GM21825 (cell line): ENCODE measurements around the gene CRLF1.
"Not testable (repeated sequence)": the region's sequence is repeated elsewhere in the genome, so short reads cannot be mapped to it uniquely, and the experiment has no call there.

Experiments used
- ATAC-seq: cut with Tn5 transposase; IDR thresholded peaks from one replicate; pipeline ENCODE4 v1.9.1; 2021; ENCODE audit warnings: mild to moderate bottlenecking, moderate library complexity; ENCODE audit not compliant: unreplicated experiment

Gene CRLF1

GRCh38 chr19:18593367-18594095 lies 13.1 kb downstream of the CRLF1 start:
- ATAC-seq, result no peak

- not testable (repeated sequence) for ATAC-seq
Measured at GRCh38 chr19:18592732-18593131, 13.9 kb downstream of the CRLF1 start.

- no peak for ATAC-seq
Measured at GRCh38 chr19:18591735-18592385, 14.7 kb downstream of the CRLF1 start.

GRCh38 chr19:18590273-18591272 lies 16.0 kb downstream of the CRLF1 start:
- no peak for ATAC-seq

GRCh38 chr19:18589380-18590272 lies 17.0 kb downstream of the CRLF1 start:
- ATAC-seq, result peak; percentile 28

- peak; percentile 67 for ATAC-seq
Measured at GRCh38 chr19:18588611-18589379, 17.8 kb downstream of the CRLF1 start, which contains the start of gene REX1BD. REX1BD (plus strand) TSS chr19:18588798; CDS start chr19:18588802, 4 bp downstream.

- no peak for ATAC-seq
Measured at GRCh38 chr19:18587962-18588610, 18.5 kb downstream of the CRLF1 start.

- ATAC-seq, result no peak
Measured at GRCh38 chr19:18587561-18587960, 19.0 kb downstream of the CRLF1 start.

- no peak for ATAC-seq
Measured at GRCh38 chr19:18586306-18586705, 20.3 kb downstream of the CRLF1 start.

- ATAC-seq, result no peak
Measured at GRCh38 chr19:18580311-18580710, 26.3 kb downstream of the CRLF1 start.

- ATAC-seq, result no peak
Measured at GRCh38 chr19:18577365-18577914, 29.2 kb downstream of the CRLF1 start.

GRCh38 chr19:18576383-18576782 lies 30.2 kb downstream of the CRLF1 start:
- no peak for ATAC-seq

- ATAC-seq, result no peak
Measured at GRCh38 chr19:18574691-18575291, 31.8 kb downstream of the CRLF1 start.

GRCh38 chr19:18571564-18572344 lies 34.8 kb downstream of the CRLF1 start, which contains the start of gene UBA52:
UBA52 (plus strand) TSS chr19:18571857; CDS start chr19:18573301, 1,444 bp downstream.
- ATAC-seq, result peak; percentile 85

GRCh38 chr19:18568367-18568766 lies 38.2 kb downstream of the CRLF1 start:
- no peak for ATAC-seq

GRCh38 chr19:18566953-18567352 lies 39.6 kb downstream of the CRLF1 start:
- ATAC-seq, result no peak

- no peak for ATAC-seq
Measured at GRCh38 chr19:18562086-18562485, 44.5 kb downstream of the CRLF1 start.
